Dermis microvascular lymphatic vessel endothelial cell (primary cell): ENCODE data around the gene UNC79. TPM values are rescaled to one million over a fixed set of nuclear protein-coding genes. Genes with fewer than 3 reads are reported as not detected.

Source experiments
- DNase-seq, 2 donors: peaks; one replicate each; pipeline versions ENCODE4 v3.0.0 to v3.0.0-alpha.2; 2010; ENCODE audit warnings: low read depth in 2 of 2
- total RNA-seq: library from RNA; depleted of rRNA; stranded (reverse); fragments of >200 nt; gene quantifications from 2 replicates; pipeline ENCODE4 v1.2.1, GENCODE V29; 2014

Gene UNC79
- total RNA-seq, 1 donor from 2014 or later: under 0.01 TPM

GRCh38 chr14:93748208-93749075 lies 317.7 kb downstream of the UNC79 start:
- DNase-seq: no peak

- DNase-seq: no peak
Observed at GRCh38 chr14:93749076-93749420, 318.3 kb downstream of the UNC79 start.

- no peak for DNase-seq
Observed at GRCh38 chr14:93751946-93752655, 321.4 kb downstream of the UNC79 start.

GRCh38 chr14:93752980-93753561 lies 322.3 kb downstream of the UNC79 start:
- no peak for DNase-seq

DNA sequence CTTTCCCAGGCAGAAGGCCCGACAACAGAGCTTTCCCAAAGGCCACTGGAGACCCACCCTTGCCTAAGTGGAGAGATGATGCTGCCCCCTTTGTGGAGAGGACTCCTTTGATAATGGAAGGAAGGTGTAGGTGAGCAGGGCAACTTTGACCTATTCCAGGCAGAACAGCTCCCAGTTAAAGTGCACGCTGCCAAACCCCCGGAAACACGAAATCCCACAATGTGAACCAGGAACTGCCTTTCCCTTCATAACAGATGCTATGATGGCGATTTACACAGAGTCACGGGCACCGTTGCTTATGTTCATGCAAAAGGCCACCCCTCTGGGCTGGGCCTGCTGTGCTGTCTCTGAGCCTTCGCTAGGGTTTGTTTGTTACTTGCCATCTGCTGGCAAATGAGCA lies 322.9 kb downstream of the UNC79 start:
- no peak for DNase-seq

DNA sequence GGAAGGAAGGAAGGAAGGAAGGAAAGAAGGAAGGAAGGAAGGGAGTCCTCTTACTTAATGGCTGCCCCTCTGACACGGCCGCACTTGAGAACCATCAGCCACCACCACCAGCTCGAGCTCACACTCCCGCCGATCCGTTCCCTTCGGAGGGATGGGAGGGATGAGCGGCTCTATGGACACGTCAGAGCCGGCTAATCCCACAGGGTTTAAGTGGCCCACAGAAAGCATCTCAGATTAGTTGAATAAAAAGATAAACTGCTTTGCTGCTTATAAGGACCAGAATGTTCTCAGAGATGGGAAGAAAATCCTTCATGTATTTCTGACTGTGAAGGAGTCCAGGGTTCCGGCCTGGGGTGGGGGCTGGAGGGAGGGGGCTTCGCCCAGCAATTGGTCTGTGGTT lies 326.5 kb downstream of the UNC79 start:
- DNase-seq: no peak

Other genes starting within 250 kb of the UNC79 start
- gene MOAP1, start 246.0 kb upstream of the UNC79 start, total RNA-seq: 19.0 and 34.0 TPM in 2 replicates
- gene LYSET, start 245.6 kb upstream of the UNC79 start, total RNA-seq: 9.9 and 13.8 TPM in 2 replicates
- 10.1 and 14.6 TPM in 2 replicates for gene GON7, start 223.9 kb upstream of the UNC79 start, total RNA-seq
- gene UBR7, start 223.7 kb upstream of the UNC79 start, total RNA-seq: 38.7 and 49.9 TPM in 2 replicates
- gene BTBD7, start 97.9 kb upstream of the UNC79 start, total RNA-seq: 18.1 and 26.4 TPM in 2 replicates
- gene COX8C, start 83.8 kb upstream of the UNC79 start, total RNA-seq: not detected in 2 replicates